GM03348 (cell line): Measurements from ENCODE around the gene PHLDB1.

ENCODE experiments used
- DNase-seq: peaks from one replicate; pipeline ENCODE4 v3.0.0; 2012; ENCODE audit warnings: low spot score

PHLDB1 gene

GRCh38 chr11:118640332-118641154, 33.1 kb downstream of the PHLDB1 start:
- no peak for DNase-seq

- DNase-seq, result no peak
Observed at GRCh38 chr11:118641397-118642019, 34.1 kb downstream of the PHLDB1 start.

- no peak for DNase-seq
Observed at GRCh38 chr11:118643142-118643994, 36.0 kb downstream of the PHLDB1 start.

GRCh38 chr11:118643995-118644345, 36.6 kb downstream of the PHLDB1 start:
- no peak for DNase-seq

- DNase-seq, result no peak
Observed at GRCh38 chr11:118644496-118644895, 37.1 kb downstream of the PHLDB1 start.

- DNase-seq, result no peak
Observed at GRCh38 chr11:118645066-118645715, 37.8 kb downstream of the PHLDB1 start.

GRCh38 chr11:118646393-118646792, 39.0 kb downstream of the PHLDB1 start:
- no peak for DNase-seq

- DNase-seq, result no peak
Observed at GRCh38 chr11:118648291-118648690, 40.9 kb downstream of the PHLDB1 start.

- no peak for DNase-seq
Observed at GRCh38 chr11:118649941-118650340, 42.5 kb downstream of the PHLDB1 start.

GRCh38 chr11:118650366-118650765, 43.0 kb downstream of the PHLDB1 start:
- no peak for DNase-seq

GRCh38 chr11:118651820-118652219, 44.4 kb downstream of the PHLDB1 start:
- DNase-seq, result no peak

GRCh38 chr11:118652681-118653181, 45.3 kb downstream of the PHLDB1 start:
- DNase-seq, result no peak

GRCh38 chr11:118653684-118654390, 46.4 kb downstream of the PHLDB1 start:
- DNase-seq, result no peak

- DNase-seq, result no peak
Observed at GRCh38 chr11:118655486-118656190, 48.2 kb downstream of the PHLDB1 start.

- DNase-seq, result no peak
Observed at GRCh38 chr11:118656563-118657165, 49.2 kb downstream of the PHLDB1 start.

GRCh38 chr11:118657238-118657637, 49.8 kb downstream of the PHLDB1 start:
- DNase-seq, result no peak

GRCh38 chr11:118657709-118658428, 50.5 kb downstream of the PHLDB1 start:
- no peak for DNase-seq

GRCh38 chr11:118658429-118659313, 51.3 kb downstream of the PHLDB1 start:
- peak; percentile 49 for DNase-seq
